ENCODE results near the gene RAPGEF5.

DNA sequence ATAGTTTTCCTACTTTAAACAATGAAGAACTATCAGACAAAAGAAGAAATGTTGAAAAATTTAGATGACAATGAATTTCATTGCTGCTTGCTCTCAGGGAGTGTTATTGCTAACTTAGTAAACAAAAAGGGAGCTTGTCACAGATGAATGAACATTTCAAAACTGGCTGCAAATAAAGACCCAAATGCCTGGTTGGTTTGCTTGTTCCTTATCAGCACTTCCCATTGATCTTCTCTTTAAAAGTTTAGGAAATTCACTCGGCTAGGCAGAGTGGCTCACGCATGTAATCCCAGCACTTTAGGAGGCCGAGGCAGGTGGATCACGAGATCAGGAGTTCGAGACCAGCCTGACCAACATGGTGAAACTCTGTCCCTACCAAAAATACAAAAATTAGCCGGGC, 167.2 kb downstream of the RAPGEF5 start:
- TF ChIP-seq, protein P1, sequence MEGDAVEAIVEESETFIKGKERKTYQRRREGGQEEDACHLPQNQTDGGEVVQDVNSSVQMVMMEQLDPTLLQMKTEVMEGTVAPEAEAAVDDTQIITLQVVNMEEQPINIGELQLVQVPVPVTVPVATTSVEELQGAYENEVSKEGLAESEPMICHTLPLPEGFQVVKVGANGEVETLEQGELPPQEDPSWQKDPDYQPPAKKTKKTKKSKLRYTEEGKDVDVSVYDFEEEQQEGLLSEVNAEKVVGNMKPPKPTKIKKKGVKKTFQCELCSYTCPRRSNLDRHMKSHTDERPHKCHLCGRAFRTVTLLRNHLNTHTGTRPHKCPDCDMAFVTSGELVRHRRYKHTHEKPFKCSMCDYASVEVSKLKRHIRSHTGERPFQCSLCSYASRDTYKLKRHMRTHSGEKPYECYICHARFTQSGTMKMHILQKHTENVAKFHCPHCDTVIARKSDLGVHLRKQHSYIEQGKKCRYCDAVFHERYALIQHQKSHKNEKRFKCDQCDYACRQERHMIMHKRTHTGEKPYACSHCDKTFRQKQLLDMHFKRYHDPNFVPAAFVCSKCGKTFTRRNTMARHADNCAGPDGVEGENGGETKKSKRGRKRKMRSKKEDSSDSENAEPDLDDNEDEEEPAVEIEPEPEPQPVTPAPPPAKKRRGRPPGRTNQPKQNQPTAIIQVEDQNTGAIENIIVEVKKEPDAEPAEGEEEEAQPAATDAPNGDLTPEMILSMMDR (IDR thresholded peaks at IDR 0.05; ENCODE audit: low read length) = no peak
- no peak for TF ChIP-seq EZH2 (optimal IDR thresholded peaks at IDR 0.05; ENCODE audit: low read depth, low read length)
